WTC11 (cell line): ENCODE data around the gene SPOCK2. TPM values are rescaled to one million over a fixed set of nuclear protein-coding genes. Genes with fewer than 3 reads are reported as not detected.

Experiments
- ATAC-seq: fragments of 200-7000 bp; cut with Tn5 transposase; 2 replicates; pipeline ENCODE4 v1.10.0; 2021; ENCODE audit warnings: mild to moderate bottlenecking, moderate library complexity
- CTCF ChIA-PET: fragments of 300-600 bp; sonication (Branson Sonifier 250); formaldehyde crosslinking; loops from one replicate; lab custom pipeline; 2021; ENCODE audit warnings: antibody characterized with exemption; lab: Charles Lee
- POLR2A ChIA-PET: fragments of 350-600 bp; sonication (Branson Sonifier 250); formaldehyde crosslinking; loops from one replicate; lab custom pipeline; 2021; ENCODE audit warnings: antibody characterized with exemption; lab: Charles Lee
- DNase-seq: peaks from one replicate; pipeline ENCODE4 v3.0.0; 2021; ENCODE audit warnings: low spot score
- H3K27ac Mint-ChIP-seq: 2 replicates; pipeline ENCODE4 v1.8.0; 2021; ENCODE audit warnings: mixed read lengths
- H3K27me3 Mint-ChIP-seq: 2 replicates; pipeline ENCODE4 v1.8.0; 2021; ENCODE audit warnings: low read depth, mild to moderate bottlenecking, moderate library complexity, mixed read lengths
- H3K36me3 Mint-ChIP-seq: 2 replicates; pipeline ENCODE4 v1.8.0; 2021; ENCODE audit warnings: mixed read lengths
- H3K4me1 Mint-ChIP-seq: 2 replicates; pipeline ENCODE4 v1.8.0; 2022; ENCODE audit warnings: mixed read lengths
- H3K4me3 Mint-ChIP-seq: 2 replicates; pipeline ENCODE4 v1.8.0; 2021; ENCODE audit warnings: mild to moderate bottlenecking, moderate library complexity, mixed read lengths
- H3K9me3 Mint-ChIP-seq: 2 replicates; pipeline ENCODE4 v1.8.0; 2021; ENCODE audit warnings: mixed read lengths
- CBFB ChIP-seq: sonication (generic); formaldehyde crosslinking; IDR thresholded peaks from 2 replicates; pipeline ENCODE4 v1.8.1; 2022; ENCODE audit warnings: mild to moderate bottlenecking, low read depth, missing genetic modification reagents
- ELF4 ChIP-seq: sonication (generic); formaldehyde crosslinking; IDR thresholded peaks from 2 replicates; pipeline ENCODE4 v1.8.1; 2022; ENCODE audit warnings: low read depth, mild to moderate bottlenecking, moderate library complexity, missing genetic modification reagents
- EMX1 ChIP-seq: fragments of 250-450 bp; sonication (Bioruptor Pico); IDR thresholded peaks from 2 replicates; pipeline ENCODE4 v1.8.0; 2021; ENCODE audit warnings: mild to moderate bottlenecking
- FOXK1 ChIP-seq: sonication (generic); formaldehyde crosslinking; IDR thresholded peaks from 2 replicates; pipeline ENCODE4 v1.8.0; 2022; ENCODE audit warnings: mild to moderate bottlenecking, moderate library complexity, missing genetic modification reagents
- GTF2I ChIP-seq: fragments of 250-450 bp; sonication (Bioruptor Pico); conservative IDR thresholded peaks from 2 replicates; pipeline ENCODE4 v1.4.0; 2021; ENCODE audit warnings: mild to moderate bottlenecking
- HMGA2 ChIP-seq: fragments of 250-450 bp; sonication (Bioruptor Pico); IDR thresholded peaks from 2 replicates; pipeline ENCODE4 v1.4.0; 2021; ENCODE audit warnings: mild to moderate bottlenecking, moderate library complexity
- IRF2 ChIP-seq: sonication (generic); formaldehyde crosslinking; IDR thresholded peaks from 2 replicates; pipeline ENCODE4 v1.8.0; 2022; ENCODE audit warnings: low read depth, missing genetic modification reagents, borderline replicate concordance
- MYBL2 ChIP-seq: sonication (generic); formaldehyde crosslinking; IDR thresholded peaks from 2 replicates; pipeline ENCODE4 v1.8.1; 2023; ENCODE audit warnings: mild to moderate bottlenecking, moderate library complexity, missing genetic modification reagents
- NR3C1 ChIP-seq: sonication (generic); formaldehyde crosslinking; conservative IDR thresholded peaks from 2 replicates; pipeline ENCODE4 v1.8.1; 2023; ENCODE audit warnings: low read depth, mild to moderate bottlenecking, missing genetic modification reagents
- PRDM15 ChIP-seq: sonication (generic); formaldehyde crosslinking; IDR thresholded peaks from 2 replicates; pipeline ENCODE4 v1.8.0; 2022; ENCODE audit warnings: missing genetic modification reagents
- PREB ChIP-seq: sonication (generic); formaldehyde crosslinking; IDR thresholded peaks from 2 replicates; pipeline ENCODE4 v1.8.1; 2022; ENCODE audit warnings: mild to moderate bottlenecking, missing genetic modification reagents, moderate library complexity, borderline replicate concordance
- RORB ChIP-seq: fragments of 250-450 bp; sonication (Bioruptor Pico); IDR thresholded peaks from 2 replicates; pipeline ENCODE4 v1.9.0; 2021; ENCODE audit warnings: mild to moderate bottlenecking
- SMAD3 ChIP-seq: sonication (generic); formaldehyde crosslinking; IDR thresholded peaks from 2 replicates; pipeline ENCODE4 v1.8.0; 2022; ENCODE audit warnings: missing genetic modification reagents, mild to moderate bottlenecking, borderline replicate concordance
- ZNF396 ChIP-seq: fragments of 250-450 bp; sonication (Bioruptor Pico); IDR thresholded peaks from 2 replicates; pipeline ENCODE4 v1.8.0; 2021; ENCODE audit warnings: mild to moderate bottlenecking, moderate library complexity, borderline replicate concordance
- ZNF512 ChIP-seq: sonication (generic); formaldehyde crosslinking; IDR thresholded peaks from 2 replicates; pipeline ENCODE4 v1.8.1; 2022; ENCODE audit warnings: missing genetic modification reagents, borderline replicate concordance
- ZNF532 ChIP-seq: fragments of 250-450 bp; sonication (Bioruptor Pico); IDR thresholded peaks from 2 replicates; pipeline ENCODE4 v1.9.0; 2021; ENCODE audit warnings: mild to moderate bottlenecking, borderline replicate concordance
- total RNA-seq: library from RNA; stranded (reverse); gene quantifications from 3 replicates; pipeline ENCODE4 v1.2.3, GENCODE V29; 2021
- TF ChIP-seq, protein P1 (sequence below): sonication (generic); formaldehyde crosslinking; IDR thresholded peaks from 2 replicates; pipeline ENCODE4 v1.8.0; 2022; ENCODE audit warnings: mild to moderate bottlenecking, missing genetic modification reagents
- TF ChIP-seq, protein P2 (sequence below): sonication (generic); formaldehyde crosslinking; IDR thresholded peaks from 2 replicates; pipeline ENCODE4 v1.8.0; 2022; ENCODE audit warnings: mild to moderate bottlenecking, missing genetic modification reagents
- TF ChIP-seq, protein P3 (sequence below): fragments of 250-450 bp; sonication (Bioruptor Pico); IDR thresholded peaks from 2 replicates; pipeline ENCODE4 v1.8.0; 2021; ENCODE audit warnings: mild to moderate bottlenecking
- TF ChIP-seq, protein P4 (sequence below): sonication (generic); formaldehyde crosslinking; IDR thresholded peaks from 2 replicates; pipeline ENCODE4 v1.8.1; 2023; ENCODE audit warnings: mild to moderate bottlenecking, missing genetic modification reagents

The SPOCK2 gene
- total RNA-seq, 1 experiment from 2014 or later = 4.7 TPM

DNA sequence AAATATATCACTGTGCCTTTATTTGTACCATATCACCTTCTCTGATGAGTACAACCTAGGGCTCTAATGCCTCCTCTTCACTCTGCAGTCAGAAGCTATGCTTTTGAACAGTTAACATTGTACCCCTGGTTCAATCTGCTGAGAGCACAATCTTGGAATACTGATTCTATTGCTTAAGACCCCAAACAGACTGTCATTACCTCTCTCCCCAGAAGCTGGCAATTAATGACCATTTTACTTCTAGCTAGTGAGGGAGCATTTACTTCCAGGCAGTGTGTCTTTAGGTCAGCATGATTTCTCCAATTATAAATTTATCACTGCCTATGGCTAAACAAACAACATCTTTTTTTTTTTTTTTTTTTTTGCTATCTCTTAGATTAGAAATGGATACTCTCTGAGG is 36.0 kb upstream of the SPOCK2 start:
- H3K4me3 Mint-ChIP-seq = no peak overlapping the region
- no peak overlapping the region for H3K27ac Mint-ChIP-seq
- ATAC-seq = no peak
- POLR2A ChIA-PET = interaction anchor here (0.6 kb wide), 1 partner anchor 197 kb away, joined by 6 read pairs; no protein-coding TSS in a partner anchor
- peaks cover 12% of the 10 kb centered on the region for H3K4me1 Mint-ChIP-seq
- no peak for DNase-seq
- TF ChIP-seq FOXK1 (CRISPR knock-in tag) (no peak), PRDM15 (CRISPR knock-in tag) (no peak), ZNF532 (CRISPR knock-in tag) (no peak), NR3C1 (CRISPR knock-in tag) (no peak), HMGA2 (CRISPR knock-in tag) (no peak), GTF2I (CRISPR knock-in tag) (no peak), ELF4 (CRISPR knock-in tag) (no peak), ZNF396 (CRISPR knock-in tag) (no peak), SMAD3 (CRISPR knock-in tag) (no peak), RORB (CRISPR knock-in tag) (no peak), CBFB (CRISPR knock-in tag) (no peak), IRF2 (CRISPR knock-in tag) (no peak), ZNF512 (no peak), EMX1 (no peak), PREB (CRISPR knock-in tag) (no peak), MYBL2 (CRISPR knock-in tag) (no peak)
- TF ChIP-seq, protein P1, sequence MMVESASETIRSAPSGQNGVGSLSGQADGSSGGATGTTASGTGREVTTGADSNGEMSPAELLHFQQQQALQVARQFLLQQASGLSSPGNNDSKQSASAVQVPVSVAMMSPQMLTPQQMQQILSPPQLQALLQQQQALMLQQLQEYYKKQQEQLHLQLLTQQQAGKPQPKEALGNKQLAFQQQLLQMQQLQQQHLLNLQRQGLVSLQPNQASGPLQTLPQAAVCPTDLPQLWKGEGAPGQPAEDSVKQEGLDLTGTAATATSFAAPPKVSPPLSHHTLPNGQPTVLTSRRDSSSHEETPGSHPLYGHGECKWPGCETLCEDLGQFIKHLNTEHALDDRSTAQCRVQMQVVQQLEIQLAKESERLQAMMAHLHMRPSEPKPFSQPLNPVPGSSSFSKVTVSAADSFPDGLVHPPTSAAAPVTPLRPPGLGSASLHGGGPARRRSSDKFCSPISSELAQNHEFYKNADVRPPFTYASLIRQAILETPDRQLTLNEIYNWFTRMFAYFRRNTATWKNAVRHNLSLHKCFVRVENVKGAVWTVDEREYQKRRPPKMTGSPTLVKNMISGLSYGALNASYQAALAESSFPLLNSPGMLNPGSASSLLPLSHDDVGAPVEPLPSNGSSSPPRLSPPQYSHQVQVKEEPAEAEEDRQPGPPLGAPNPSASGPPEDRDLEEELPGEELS = no peak
- TF ChIP-seq, protein P2, sequence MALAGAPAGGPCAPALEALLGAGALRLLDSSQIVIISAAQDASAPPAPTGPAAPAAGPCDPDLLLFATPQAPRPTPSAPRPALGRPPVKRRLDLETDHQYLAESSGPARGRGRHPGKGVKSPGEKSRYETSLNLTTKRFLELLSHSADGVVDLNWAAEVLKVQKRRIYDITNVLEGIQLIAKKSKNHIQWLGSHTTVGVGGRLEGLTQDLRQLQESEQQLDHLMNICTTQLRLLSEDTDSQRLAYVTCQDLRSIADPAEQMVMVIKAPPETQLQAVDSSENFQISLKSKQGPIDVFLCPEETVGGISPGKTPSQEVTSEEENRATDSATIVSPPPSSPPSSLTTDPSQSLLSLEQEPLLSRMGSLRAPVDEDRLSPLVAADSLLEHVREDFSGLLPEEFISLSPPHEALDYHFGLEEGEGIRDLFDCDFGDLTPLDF (CRISPR knock-in tag) = no peak
- TF ChIP-seq, protein P3, sequence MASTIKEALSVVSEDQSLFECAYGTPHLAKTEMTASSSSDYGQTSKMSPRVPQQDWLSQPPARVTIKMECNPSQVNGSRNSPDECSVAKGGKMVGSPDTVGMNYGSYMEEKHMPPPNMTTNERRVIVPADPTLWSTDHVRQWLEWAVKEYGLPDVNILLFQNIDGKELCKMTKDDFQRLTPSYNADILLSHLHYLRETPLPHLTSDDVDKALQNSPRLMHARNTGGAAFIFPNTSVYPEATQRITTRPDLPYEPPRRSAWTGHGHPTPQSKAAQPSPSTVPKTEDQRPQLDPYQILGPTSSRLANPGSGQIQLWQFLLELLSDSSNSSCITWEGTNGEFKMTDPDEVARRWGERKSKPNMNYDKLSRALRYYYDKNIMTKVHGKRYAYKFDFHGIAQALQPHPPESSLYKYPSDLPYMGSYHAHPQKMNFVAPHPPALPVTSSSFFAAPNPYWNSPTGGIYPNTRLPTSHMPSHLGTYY (CRISPR knock-in tag) = no peak
- TF ChIP-seq, protein P4, sequence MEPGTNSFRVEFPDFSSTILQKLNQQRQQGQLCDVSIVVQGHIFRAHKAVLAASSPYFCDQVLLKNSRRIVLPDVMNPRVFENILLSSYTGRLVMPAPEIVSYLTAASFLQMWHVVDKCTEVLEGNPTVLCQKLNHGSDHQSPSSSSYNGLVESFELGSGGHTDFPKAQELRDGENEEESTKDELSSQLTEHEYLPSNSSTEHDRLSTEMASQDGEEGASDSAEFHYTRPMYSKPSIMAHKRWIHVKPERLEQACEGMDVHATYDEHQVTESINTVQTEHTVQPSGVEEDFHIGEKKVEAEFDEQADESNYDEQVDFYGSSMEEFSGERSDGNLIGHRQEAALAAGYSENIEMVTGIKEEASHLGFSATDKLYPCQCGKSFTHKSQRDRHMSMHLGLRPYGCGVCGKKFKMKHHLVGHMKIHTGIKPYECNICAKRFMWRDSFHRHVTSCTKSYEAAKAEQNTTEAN (CRISPR knock-in tag) = no peak
- H3K36me3 Mint-ChIP-seq = no peaks in the 10 kb centered on the region; the same call in 1 of the 2 replicates
- CTCF ChIA-PET = no interaction called here
- no peaks in the 10 kb centered on the region for H3K27me3 Mint-ChIP-seq
- no peaks in the 10 kb centered on the region for H3K9me3 Mint-ChIP-seq
